Stomach (tissue), 4 donors: ENCODE measurements around the gene SOST.

ENCODE experiments used
- CTCF ChIP-seq, 7 experiments: fragments of 450-650 bp in 4 of 7; fragments of 200-600 bp in 3 of 7; sonication (generic) in 3 of 7; IDR thresholded peaks; one replicate each; pipeline ENCODE4 v1.5.1; 2016 to 2019; ENCODE audit warnings: antibody characterized with exemption in 7 of 7, control low read depth in 2 of 7, mild to moderate bottlenecking in 1 of 7
- EP300 ChIP-seq: sonication (generic); formaldehyde crosslinking; IDR thresholded peaks from one replicate; pipeline ENCODE4 v1.6.1; 2017; ENCODE audit warnings: antibody characterized with exemption

DNA sequence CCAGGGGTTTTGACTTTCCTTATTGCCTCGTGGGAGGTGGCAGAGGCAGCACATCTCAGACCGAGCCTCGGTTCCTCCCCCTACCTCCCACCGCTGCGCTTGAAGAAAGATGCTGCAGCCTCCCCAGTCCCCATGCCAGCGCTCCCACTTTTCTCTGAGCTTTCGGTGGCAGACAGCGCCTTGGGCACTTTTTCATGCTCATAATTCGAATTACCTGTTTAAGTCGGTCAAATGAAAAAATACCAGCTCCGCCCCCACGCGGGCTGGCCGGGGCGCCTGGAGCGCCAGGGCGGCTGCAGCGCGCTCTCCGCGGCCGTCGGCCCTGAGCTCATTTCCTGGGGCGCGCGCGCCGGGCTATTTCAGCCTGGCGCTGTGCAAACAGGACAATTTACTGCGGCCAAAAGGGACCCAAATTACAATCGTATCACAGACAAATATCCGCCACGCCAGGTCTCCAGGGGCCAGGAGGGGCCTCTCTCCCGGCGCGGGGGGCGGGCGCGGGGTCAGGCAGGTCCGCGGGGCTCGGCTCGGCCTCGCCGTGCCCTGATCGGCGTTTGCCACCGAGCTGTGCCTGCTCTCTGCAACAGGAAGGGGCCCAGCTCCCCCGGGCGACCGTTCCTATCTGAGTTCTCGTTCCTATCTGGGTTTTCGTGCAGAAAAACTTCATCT is 45.0 kb downstream of the SOST start:
- TF ChIP-seq EP300 (no peak), CTCF (IDR thresholded peaks at IDR 0.05) (no peak)
